Measurements from ENCODE around the gene ARHGEF17. TPM values are rescaled to one million over a fixed set of nuclear protein-coding genes. Genes with fewer than 3 reads are reported as not detected.

The ARHGEF17 gene
- total RNA-seq, 2 experiments from 2014 or later: 0.18 TPM; not detected in 1

DNA sequence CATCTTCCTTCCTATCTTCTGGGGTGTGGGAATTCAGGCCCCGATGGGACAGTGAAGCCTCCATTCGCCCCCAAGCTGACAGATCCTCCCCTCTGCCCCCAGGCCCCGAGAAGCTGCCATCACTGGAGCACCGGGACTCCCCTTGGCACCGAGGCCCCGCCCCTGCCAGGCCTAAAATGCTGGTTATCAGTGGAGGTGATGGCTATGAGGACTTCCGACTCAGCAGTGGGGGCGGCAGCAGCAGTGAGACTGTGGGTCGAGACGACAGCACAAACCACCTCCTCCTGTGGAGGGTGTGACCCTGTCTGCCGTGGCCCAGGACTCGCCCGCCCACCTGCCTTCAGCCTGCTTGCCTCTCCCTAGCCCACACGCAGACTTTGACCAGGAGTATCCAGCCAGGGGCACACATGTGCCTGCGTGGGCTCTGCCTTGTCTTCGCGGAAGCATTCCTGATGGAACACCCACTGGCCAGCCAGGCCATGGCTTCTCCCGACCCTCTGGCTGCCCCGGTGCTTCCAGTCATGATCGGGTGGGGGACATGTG lies 59.5 kb downstream of the ARHGEF17 start:
- H3K27me3 Mint-ChIP-seq (ENCODE audit: low read depth): no peaks in the 10 kb centered on the region
- H3K4me1 Mint-ChIP-seq (ENCODE audit: low read depth): peaks cover 46% of the 10 kb centered on the region
- H3K27ac Mint-ChIP-seq: peak overlapping the region; percentile 97
- H3K4me3 Mint-ChIP-seq: no peak overlapping the region
- DNase-seq (no peak), ATAC-seq (no peak)
- no peaks in the 10 kb centered on the region for H3K36me3 Mint-ChIP-seq (ENCODE audit: low read depth)
- no peaks in the 10 kb centered on the region for H3K9me3 Mint-ChIP-seq (ENCODE audit: insufficient read depth)
- ChIA-PET CTCF (interaction anchor here (1.1 to 5.5 kb wide), 3 partner anchors 16 to 26 kb away, joined by 3 to 59 read pairs (median 4); no protein-coding TSS in a partner anchor), POLR2A (interaction anchor here (0.7 to 2.3 kb wide), 2 partner anchors 9 to 394 kb away, joined by 5 to 7 read pairs; partner anchors contain the start of genes RAB6A and RELT)

DNA sequence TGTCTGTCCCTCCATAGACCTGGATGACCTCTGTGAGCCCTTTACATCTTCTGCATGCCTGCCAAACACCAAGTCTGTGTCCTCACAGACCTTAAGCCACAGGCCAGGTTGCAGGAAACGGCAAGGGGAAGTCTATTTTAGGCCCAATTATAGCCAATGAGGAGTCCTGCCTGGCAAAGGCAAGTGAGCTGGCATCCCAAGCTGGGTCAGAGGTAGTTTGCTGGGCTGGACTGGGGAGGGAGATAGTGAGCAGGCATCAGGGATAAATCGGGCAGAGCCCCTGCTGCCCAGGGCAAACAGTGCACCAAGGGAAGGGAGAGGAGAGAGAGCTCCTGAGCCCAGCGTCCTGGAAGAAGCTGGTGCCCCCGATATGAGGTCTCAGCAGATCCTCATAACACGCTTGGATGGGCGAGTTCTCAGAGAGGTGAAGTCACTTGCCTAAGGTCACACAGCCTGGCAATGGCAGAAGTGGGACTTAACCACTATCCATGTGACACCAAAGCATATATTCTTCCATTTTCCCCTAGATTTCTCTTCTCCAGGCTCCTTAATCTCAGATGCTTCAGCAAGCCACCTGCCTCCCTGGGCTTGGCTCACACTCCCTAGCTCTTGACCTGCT lies 64.4 kb downstream of the ARHGEF17 start:
- no peak for DNase-seq
- no peaks in the 10 kb centered on the region for H3K9me3 Mint-ChIP-seq (ENCODE audit: insufficient read depth)
- H3K36me3 Mint-ChIP-seq (ENCODE audit: low read depth): peaks cover 7% of the 10 kb centered on the region
- no peak for ATAC-seq
- H3K27me3 Mint-ChIP-seq (ENCODE audit: low read depth): no peaks in the 10 kb centered on the region
- H3K4me3 Mint-ChIP-seq: no peak overlapping the region
- H3K27ac Mint-ChIP-seq: peak overlapping the region; percentile 58
- CTCF ChIA-PET: interaction anchor here (1.1 to 4.1 kb wide), 4 partner anchors 12 to 288 kb away, joined by 5 to 33 read pairs (median 11); no protein-coding TSS in a partner anchor
- peaks cover 36% of the 10 kb centered on the region for H3K4me1 Mint-ChIP-seq (ENCODE audit: low read depth)
- POLR2A ChIA-PET: interaction anchor here (0.6 to 1.4 kb wide), 2 partner anchors 19 to 21 kb away, joined by 3 to 5 read pairs; no protein-coding TSS in a partner anchor

DNA sequence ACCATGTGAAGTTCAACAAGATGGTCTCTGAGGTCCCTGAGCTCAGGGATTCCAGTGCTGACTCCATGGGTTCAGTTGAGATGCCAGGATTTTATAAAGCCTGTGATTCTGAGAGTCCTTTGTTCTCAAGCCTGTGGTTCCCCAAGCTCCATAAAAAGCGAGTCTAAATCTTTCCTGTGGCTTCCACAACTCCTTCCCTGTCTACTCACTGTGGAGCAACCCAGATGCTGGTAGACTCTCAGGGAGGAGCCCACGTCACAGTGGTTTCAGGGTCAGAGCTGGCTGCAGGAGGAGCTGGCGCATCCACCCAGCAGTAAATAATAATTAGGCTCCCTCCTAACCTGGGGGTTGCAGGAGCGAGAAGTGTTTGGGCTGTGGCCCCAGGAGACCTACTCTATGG lies 66.1 kb downstream of the ARHGEF17 start:
- no peak for DNase-seq
- peak overlapping the region; percentile 5 for H3K27ac Mint-ChIP-seq
- no peaks in the 10 kb centered on the region for H3K27me3 Mint-ChIP-seq (ENCODE audit: low read depth)
- peaks cover 48% of the 10 kb centered on the region for H3K4me1 Mint-ChIP-seq (ENCODE audit: low read depth)
- no peaks in the 10 kb centered on the region for H3K9me3 Mint-ChIP-seq (ENCODE audit: insufficient read depth)
- ChIA-PET POLR2A (interaction anchor here (1.1 kb wide), 1 partner anchor 8 kb away, joined by 5 read pairs; no protein-coding TSS in a partner anchor), CTCF (interaction anchor here (0.6 to 3.9 kb wide), 5 partner anchors 9 to 23 kb away, joined by 3 to 33 read pairs (median 4); no protein-coding TSS in a partner anchor)
- no peak overlapping the region for H3K4me3 Mint-ChIP-seq
- H3K36me3 Mint-ChIP-seq (ENCODE audit: low read depth): peaks cover 15% of the 10 kb centered on the region
- ATAC-seq: no peak

DNA sequence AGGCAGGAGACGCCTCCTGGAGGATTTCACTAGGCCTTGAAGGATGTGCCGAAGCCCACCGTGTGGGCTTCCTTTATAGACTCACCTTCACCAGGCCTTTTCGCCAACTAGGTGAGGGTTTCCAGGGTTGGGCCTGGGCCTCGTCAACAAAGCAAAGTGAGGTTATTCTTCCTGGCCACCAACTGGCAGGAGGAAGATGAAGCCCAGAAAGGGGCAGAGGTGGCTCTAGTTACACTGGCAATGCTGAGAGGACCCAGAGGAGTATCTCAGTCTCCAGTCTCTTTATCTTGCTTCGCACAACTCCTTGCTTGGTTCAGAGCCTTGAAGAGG lies 67.7 kb downstream of the ARHGEF17 start:
- peak overlapping the region; percentile 99 for H3K27ac Mint-ChIP-seq
- ChIA-PET POLR2A (interaction anchor here (1.0 to 2.1 kb wide), 2 partner anchors 9 to 24 kb away, joined by 3 to 7 read pairs; no protein-coding TSS in a partner anchor), CTCF (interaction anchor here (1.0 to 3.9 kb wide), 3 partner anchors 9 to 25 kb away, joined by 4 to 33 read pairs (median 8); no protein-coding TSS in a partner anchor)
- H3K9me3 Mint-ChIP-seq (ENCODE audit: insufficient read depth): no peaks in the 10 kb centered on the region
- peaks cover 15% of the 10 kb centered on the region for H3K36me3 Mint-ChIP-seq (ENCODE audit: low read depth)
- H3K27me3 Mint-ChIP-seq (ENCODE audit: low read depth): no peaks in the 10 kb centered on the region
- no peak for ATAC-seq
- DNase-seq: no peak
- peak overlapping the region; percentile 97 for H3K4me3 Mint-ChIP-seq
- H3K4me1 Mint-ChIP-seq (ENCODE audit: low read depth): peaks cover 64% of the 10 kb centered on the region

DNA sequence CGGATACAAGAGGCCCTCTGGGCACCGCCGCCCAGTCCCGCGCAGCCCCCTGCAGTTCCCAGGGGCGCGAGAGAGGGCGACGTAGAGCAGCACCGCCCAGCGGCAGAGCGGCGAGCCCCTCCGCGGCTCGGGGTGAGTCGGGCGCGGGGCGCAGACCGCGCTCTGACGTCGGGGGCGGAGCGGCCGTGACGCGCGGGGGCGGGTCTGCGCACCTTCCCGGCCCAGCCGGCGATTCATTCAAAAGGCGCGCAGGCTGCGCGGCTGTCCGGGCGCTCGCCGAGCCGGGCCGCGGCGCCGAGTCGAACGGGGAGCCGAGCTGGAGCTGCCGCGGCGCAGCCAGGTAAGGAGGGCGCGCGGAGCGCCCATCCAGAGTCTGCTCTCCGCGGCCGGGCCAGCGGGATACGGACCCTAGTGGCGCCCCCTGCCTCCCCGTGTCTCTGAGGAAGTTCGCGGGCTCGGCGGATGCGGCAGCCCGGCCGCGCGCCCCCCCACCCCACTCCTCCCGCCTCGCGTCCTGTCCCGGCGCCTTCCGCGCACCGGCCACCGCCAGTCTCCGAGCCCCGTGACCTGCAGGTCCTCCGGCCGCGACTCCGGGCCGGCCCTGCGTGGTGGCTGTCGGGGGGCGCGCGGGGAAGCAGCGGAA lies 68.2 kb downstream of the ARHGEF17 start, which contains the start of gene RELT:
Gene RELT (plus strand): TSS at position 240 of the 643 bp plus-strand sequence. CDS start 12,738 bp downstream, outside the sequence.
- ChIA-PET POLR2A (interaction anchor here (1.0 to 2.1 kb wide), 4 partner anchors 9 to 23 kb away, joined by 3 to 7 read pairs (median 3); no protein-coding TSS in a partner anchor), CTCF (interaction anchor here (1.0 to 2.0 kb wide), 2 partner anchors 9 to 25 kb away, joined by 4 to 8 read pairs; no protein-coding TSS in a partner anchor)

DNA sequence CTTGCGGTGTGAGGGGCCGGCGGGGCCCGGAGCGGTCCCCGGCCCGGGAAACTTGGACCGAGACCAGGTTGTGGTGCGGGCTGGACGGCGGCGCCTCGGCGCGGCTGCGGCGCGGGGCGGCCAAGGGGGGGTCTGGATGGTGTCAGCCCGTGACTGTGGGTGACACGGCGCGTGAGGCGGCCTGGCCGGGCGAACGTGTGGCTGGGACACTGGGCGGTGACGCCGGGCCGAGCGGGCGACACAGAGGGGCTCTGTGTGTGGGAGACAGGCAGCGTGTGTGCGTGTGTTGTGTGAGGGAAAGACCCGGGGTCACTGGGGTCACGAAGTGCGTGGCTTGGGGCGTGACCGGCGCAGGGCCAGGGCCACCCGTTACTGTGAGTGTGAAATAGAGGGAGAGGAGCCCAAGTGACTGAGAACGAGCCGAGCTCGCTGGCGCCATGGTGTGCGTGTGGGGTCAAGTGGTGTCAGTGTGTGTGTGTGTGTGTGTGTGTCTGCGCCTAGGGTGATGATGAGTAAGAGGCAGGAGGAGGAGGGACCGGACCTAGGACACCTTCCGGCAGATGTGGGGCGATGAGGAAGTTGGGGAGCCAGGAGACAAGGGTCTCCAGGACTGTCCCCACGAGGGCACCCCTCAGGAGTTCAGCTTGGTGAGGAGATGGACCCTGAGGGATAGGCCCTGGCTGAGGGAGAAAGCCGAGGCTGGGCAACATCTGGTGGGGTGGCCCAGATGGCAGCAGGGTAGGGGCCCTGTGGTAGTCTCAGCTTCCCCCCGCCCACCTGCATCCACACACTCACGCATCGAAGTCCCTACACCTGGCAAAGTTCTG lies 68.9 kb downstream of the ARHGEF17 start:
- H3K27ac Mint-ChIP-seq: peak overlapping the region; percentile 99
- H3K36me3 Mint-ChIP-seq (ENCODE audit: low read depth): peaks cover 15% of the 10 kb centered on the region
- H3K4me1 Mint-ChIP-seq (ENCODE audit: low read depth): peaks cover 67% of the 10 kb centered on the region
- POLR2A ChIA-PET: interaction anchor here (1.0 to 2.1 kb wide), 6 partner anchors 8 to 22 kb away, joined by 3 to 7 read pairs (median 3); no protein-coding TSS in a partner anchor
- ATAC-seq (peak; percentile 32), DNase-seq (peak; percentile 74)
- peak overlapping the region; percentile 97 for H3K4me3 Mint-ChIP-seq
- CTCF ChIA-PET: interaction anchor here (1.0 to 2.0 kb wide), 3 partner anchors 8 to 26 kb away, joined by 3 to 8 read pairs (median 4); no protein-coding TSS in a partner anchor
- no peaks in the 10 kb centered on the region for H3K9me3 Mint-ChIP-seq (ENCODE audit: insufficient read depth)
- H3K27me3 Mint-ChIP-seq (ENCODE audit: low read depth): no peaks in the 10 kb centered on the region

More for the DNA sequence above, 68.2 kb downstream of the ARHGEF17 start, which contains the start of gene RELT:
- H3K4me3 Mint-ChIP-seq: peak within 1 kb of the TSS; percentile 97
- no peaks in the 10 kb centered on the region for H3K9me3 Mint-ChIP-seq (ENCODE audit: insufficient read depth)
- H3K27me3 Mint-ChIP-seq (ENCODE audit: low read depth): no peaks in the 10 kb centered on the region
- H3K27ac Mint-ChIP-seq: peak within 1 kb of the TSS; percentile 99
- peaks cover 69% of the 10 kb centered on the region for H3K4me1 Mint-ChIP-seq (ENCODE audit: low read depth)
- ATAC-seq (peak; percentile 80), DNase-seq (peak; percentile 93)
- peaks cover 15% of the 10 kb centered on the region for H3K36me3 Mint-ChIP-seq (ENCODE audit: low read depth)

DNA sequence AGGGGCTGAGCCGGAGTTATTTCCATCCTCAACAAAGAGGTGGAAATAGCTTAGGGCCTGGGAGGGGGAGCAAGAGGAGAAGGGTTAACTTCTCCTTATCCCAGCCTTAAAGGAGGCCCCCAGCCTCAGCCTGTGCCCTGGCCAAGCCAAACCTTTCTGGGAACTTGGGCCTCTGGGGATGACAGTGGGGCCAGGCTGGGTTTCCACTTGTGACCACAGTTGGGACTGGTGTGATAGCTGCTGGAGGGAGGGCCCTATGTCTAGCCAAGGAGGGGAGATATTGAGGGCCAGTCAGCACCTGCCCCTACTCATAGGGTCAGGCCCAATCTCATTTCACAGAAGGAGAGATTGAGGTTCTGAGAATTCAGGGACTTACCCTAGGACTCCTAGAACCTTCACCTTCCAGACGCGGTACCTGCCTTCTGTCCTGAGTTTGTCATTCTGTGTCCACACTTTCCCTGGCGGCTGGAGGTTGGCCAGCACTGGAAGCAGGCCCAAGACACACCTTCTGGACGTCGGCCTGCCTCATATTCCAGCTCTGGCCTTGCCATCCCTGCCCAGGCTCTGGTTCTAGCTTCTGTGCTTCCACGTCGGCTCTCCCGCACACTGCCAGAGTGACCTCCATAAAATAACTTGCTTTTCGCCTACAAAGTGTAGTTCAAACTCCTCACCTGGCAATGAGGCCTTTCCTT lies 71.3 kb downstream of the ARHGEF17 start:
- DNase-seq: no peak
- CTCF ChIA-PET: interaction anchor here (0.8 to 1.6 kb wide), 3 partner anchors 14 to 28 kb away, joined by 3 to 5 read pairs (median 3); no protein-coding TSS in a partner anchor
- Mint-ChIP-seq H3K27me3 (ENCODE audit: low read depth) (no peaks in the 10 kb centered on the region), H3K9me3 (ENCODE audit: insufficient read depth) (no peaks in the 10 kb centered on the region), H3K4me3 (no peak overlapping the region), H3K27ac (peak overlapping the region; percentile 99), H3K36me3 (ENCODE audit: low read depth) (peaks cover 17% of the 10 kb centered on the region), H3K4me1 (ENCODE audit: low read depth) (peaks cover 83% of the 10 kb centered on the region)
- no peak for ATAC-seq
- POLR2A ChIA-PET: interaction anchor here (1.1 to 1.6 kb wide), 2 partner anchors 14 to 26 kb away, joined by 4 to 5 read pairs; no protein-coding TSS in a partner anchor

DNA sequence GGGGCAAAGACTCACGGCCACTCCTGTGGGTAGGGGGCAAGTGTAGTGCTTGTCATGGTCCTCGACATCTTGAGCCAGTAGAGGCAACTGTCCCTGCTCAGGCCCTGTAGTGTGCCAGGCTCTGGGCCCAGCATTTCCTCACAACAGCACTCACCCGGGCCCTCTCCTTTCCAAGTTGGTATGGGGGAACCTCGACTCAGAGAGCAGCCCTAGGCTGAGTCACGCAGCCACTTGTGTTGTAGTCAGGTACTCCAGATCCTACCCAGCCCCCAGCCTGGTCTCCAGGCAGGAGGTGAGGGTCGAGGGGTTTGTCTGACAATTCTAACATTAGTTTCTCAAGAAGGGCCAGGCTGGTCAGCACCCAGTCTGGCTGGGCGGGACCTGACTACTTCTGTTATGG lies 72.3 kb downstream of the ARHGEF17 start:
- ChIA-PET CTCF (interaction anchor here (0.5 to 1.6 kb wide), 3 partner anchors 13 to 335 kb away, joined by 3 to 5 read pairs (median 3); no protein-coding TSS in a partner anchor), POLR2A (interaction anchor here (1.1 kb wide), 1 partner anchor 27 kb away, joined by 4 read pairs; no protein-coding TSS in a partner anchor)
- no peaks in the 10 kb centered on the region for H3K27me3 Mint-ChIP-seq (ENCODE audit: low read depth)
- no peak for ATAC-seq
- peak overlapping the region; percentile 30 for H3K27ac Mint-ChIP-seq
- no peaks in the 10 kb centered on the region for H3K9me3 Mint-ChIP-seq (ENCODE audit: insufficient read depth)
- H3K4me1 Mint-ChIP-seq (ENCODE audit: low read depth): peaks cover 88% of the 10 kb centered on the region
- DNase-seq: no peak
- H3K4me3 Mint-ChIP-seq: no peak overlapping the region
- peaks cover 17% of the 10 kb centered on the region for H3K36me3 Mint-ChIP-seq (ENCODE audit: low read depth)

DNA sequence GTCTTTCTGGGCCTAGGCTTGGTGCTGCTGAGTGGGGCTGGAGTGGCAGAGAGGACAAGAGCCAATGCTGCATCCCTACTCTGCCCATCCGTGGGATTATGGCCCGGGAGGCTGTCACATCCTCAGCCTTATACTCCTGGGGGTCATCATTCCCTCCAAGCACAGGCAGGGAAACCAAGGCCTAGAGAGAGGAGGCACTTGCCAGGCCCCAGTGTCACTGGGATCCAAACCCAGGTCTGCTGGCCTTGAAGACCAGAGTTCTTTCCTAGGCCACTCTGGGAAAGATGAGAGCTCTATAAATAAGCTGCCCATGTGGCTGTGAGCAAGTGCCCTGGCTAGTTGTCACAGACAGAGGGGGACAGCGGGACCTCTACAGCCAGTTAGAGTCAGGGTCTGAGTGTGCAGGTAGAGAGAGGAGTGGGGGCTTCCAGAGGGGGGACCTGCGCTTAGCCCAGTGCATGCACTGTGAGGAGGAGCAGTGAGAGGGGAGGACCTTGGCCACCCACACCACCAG lies 72.9 kb downstream of the ARHGEF17 start:
- peaks cover 88% of the 10 kb centered on the region for H3K4me1 Mint-ChIP-seq (ENCODE audit: low read depth)
- no peak for ATAC-seq
- POLR2A ChIA-PET: no interaction called here
- H3K9me3 Mint-ChIP-seq (ENCODE audit: insufficient read depth): no peaks in the 10 kb centered on the region
- no peak for DNase-seq
- CTCF ChIA-PET: no interaction called here
- H3K4me3 Mint-ChIP-seq: no peak overlapping the region
- H3K27ac Mint-ChIP-seq: peak overlapping the region; percentile 30
- no peaks in the 10 kb centered on the region for H3K27me3 Mint-ChIP-seq (ENCODE audit: low read depth)
- peaks cover 20% of the 10 kb centered on the region for H3K36me3 Mint-ChIP-seq (ENCODE audit: low read depth)

DNA sequence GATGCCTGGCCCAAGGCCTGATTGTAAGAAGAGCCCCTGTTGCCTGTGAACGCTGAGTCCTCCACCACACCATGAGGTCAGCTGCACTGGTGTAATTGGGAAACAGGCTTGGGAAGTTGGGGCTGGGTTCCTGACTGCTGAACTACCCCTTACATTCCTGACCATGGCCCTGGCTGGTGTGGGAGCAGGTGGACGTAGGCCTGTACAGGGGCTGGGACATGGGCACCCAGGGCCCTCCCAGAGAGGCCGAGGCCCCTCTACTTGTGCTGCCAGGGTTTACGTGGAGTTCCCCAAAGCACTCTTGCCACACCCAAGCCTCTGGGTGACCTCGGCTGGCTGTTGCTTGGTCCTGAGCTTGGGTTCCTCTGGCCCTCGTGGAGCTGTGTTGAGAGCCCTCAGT lies 73.5 kb downstream of the ARHGEF17 start:
- peaks cover 20% of the 10 kb centered on the region for H3K36me3 Mint-ChIP-seq (ENCODE audit: low read depth)
- CTCF ChIA-PET: interaction anchor here (9.1 kb wide), 1 partner anchor 30 kb away, joined by 75 read pairs; no protein-coding TSS in a partner anchor
- peaks cover 94% of the 10 kb centered on the region for H3K4me1 Mint-ChIP-seq (ENCODE audit: low read depth)
- no peaks in the 10 kb centered on the region for H3K9me3 Mint-ChIP-seq (ENCODE audit: insufficient read depth)
- no peaks in the 10 kb centered on the region for H3K27me3 Mint-ChIP-seq (ENCODE audit: low read depth)
- no peak overlapping the region for H3K27ac Mint-ChIP-seq
- POLR2A ChIA-PET: no interaction called here
- H3K4me3 Mint-ChIP-seq: no peak overlapping the region
- DNase-seq: no peak
- no peak for ATAC-seq
